Vagina (tissue), 2 donors: ENCODE data around the gene SLC3A2. TPM values are rescaled to one million over a fixed set of nuclear protein-coding genes. Genes with fewer than 3 reads are reported as not detected.

Experiments
- DNase-seq, 2 donors: peaks; one replicate each; pipeline ENCODE4 v3.0.0-alpha.2; 2017; ENCODE audit errors: extremely low spot score in 2 of 2
- H3K27ac ChIP-seq: fragments of 200-600 bp; sonication (generic); one replicate; pipeline ENCODE4 v1.5.1; 2019
- H3K27me3 ChIP-seq: fragments of 200-600 bp; sonication (generic); one replicate; pipeline ENCODE4 v1.5.1; 2019
- H3K36me3 ChIP-seq, 2 donors: fragments of 200-600 bp; sonication (generic); one replicate each; pipeline ENCODE4 v1.5.1; 2017 to 2019
- H3K4me1 ChIP-seq: fragments of 200-600 bp; sonication (generic); one replicate; pipeline ENCODE4 v1.5.1; 2019
- H3K4me3 ChIP-seq, 2 donors: fragments of 200-600 bp; sonication (generic); 1 replicate in 1 of 2; 2 replicates in 1 of 2; pipeline ENCODE4 v1.5.1; 2016 to 2019
- H3K9me3 ChIP-seq: fragments of 200-600 bp; sonication (generic); one replicate; pipeline ENCODE4 v1.5.1; 2019
- CTCF ChIP-seq, 3 experiments: fragments of 450-650 bp in 2 of 3; fragments of 200-600 bp in 1 of 3; sonication (generic) in 1 of 3; IDR thresholded peaks; one replicate each; pipeline ENCODE4 v1.5.1; 2017 to 2019; ENCODE audit warnings: antibody characterized with exemption in 3 of 3, mild to moderate bottlenecking in 2 of 3, moderate library complexity in 2 of 3
- POLR2A ChIP-seq, 2 donors: fragments of 450-650 bp; IDR thresholded peaks; one replicate each; pipeline ENCODE4 v1.6.1; 2017; ENCODE audit warnings: antibody characterized with exemption in 2 of 2, mild to moderate bottlenecking in 2 of 2, moderate library complexity in 2 of 2
- POLR2AphosphoS5 ChIP-seq, 2 donors: sonication (generic); formaldehyde crosslinking; IDR thresholded peaks; one replicate each; pipeline ENCODE4 v1.9.0; 2017; ENCODE audit warnings: antibody characterized with exemption in 2 of 2, mild to moderate bottlenecking in 2 of 2, low read depth in 1 of 2; ENCODE audit not compliant: insufficient read depth in 1 of 2
- intact Hi-C: fragments of 100-400 bp; cut with DNase I; formaldehyde crosslinking; loops from one replicate; pipeline ENCODE4 v1.15.1; 2023
- total RNA-seq: library from RNA; depleted of rRNA; stranded (reverse); fragments of >200 nt; gene quantifications from one replicate; pipeline ENCODE4 v1.2.3, GENCODE V29; 2016

SLC3A2 gene
- total RNA-seq, 1 donor from 2014 or later, result 169 TPM

GRCh38 chr11:62917906-62918502 lies 37.3 kb downstream of the SLC3A2 start:
- TF ChIP-seq POLR2A (IDR thresholded peaks at IDR 0.05) (no peak), CTCF (IDR thresholded peaks at IDR 0.05) (no peak), POLR2AphosphoS5 (IDR thresholded peaks at IDR 0.05; ENCODE audit: insufficient read depth in 1 of 2, low read depth in 1 of 2) (no peak)
- Histone ChIP-seq H3K27me3 (no peaks in the 10 kb centered on the region), H3K36me3 (no peaks in the 10 kb centered on the region), H3K9me3 (no peaks in the 10 kb centered on the region), H3K27ac (no peak overlapping the region), H3K4me1 (peaks cover 13% of the 10 kb centered on the region), H3K4me3 (no peak overlapping the region)
- no peak for DNase-seq
- intact Hi-C loops, result loop anchor here (1.0 kb wide), 1 partner anchor 23 kb away; no protein-coding TSS in a partner anchor

- no peaks in the 10 kb centered on the region for H3K27me3 ChIP-seq
- no peak overlapping the region for H3K27ac ChIP-seq
- peaks cover 19% of the 10 kb centered on the region for H3K4me1 ChIP-seq
- no peak for TF ChIP-seq POLR2A (IDR thresholded peaks at IDR 0.05)
- TF ChIP-seq CTCF (IDR thresholded peaks at IDR 0.05), result no peak
- TF ChIP-seq POLR2AphosphoS5 (IDR thresholded peaks at IDR 0.05; ENCODE audit: insufficient read depth in 1 of 2, low read depth in 1 of 2), result no peak
- no peaks in the 10 kb centered on the region for H3K9me3 ChIP-seq
- no peaks in the 10 kb centered on the region for H3K36me3 ChIP-seq
- H3K4me3 ChIP-seq, result no peak overlapping the region
- intact Hi-C loops, result no loop called here
- no peak for DNase-seq
These were observed 37.8 kb downstream of the SLC3A2 start for GRCh38 chr11:62918531-62918930.

- Histone ChIP-seq H3K27me3 (no peaks in the 10 kb centered on the region), H3K4me1 (peaks cover 24% of the 10 kb centered on the region), H3K4me3 (no peak overlapping the region), H3K9me3 (no peaks in the 10 kb centered on the region), H3K27ac (no peak overlapping the region), H3K36me3 (no peaks in the 10 kb centered on the region)
- intact Hi-C loops, result no loop called here
- TF ChIP-seq POLR2A (IDR thresholded peaks at IDR 0.05), result no peak
- no peak for TF ChIP-seq POLR2AphosphoS5 (IDR thresholded peaks at IDR 0.05; ENCODE audit: insufficient read depth in 1 of 2, low read depth in 1 of 2)
- TF ChIP-seq CTCF (IDR thresholded peaks at IDR 0.05), result no peak
- no peak for DNase-seq
These were observed 38.8 kb downstream of the SLC3A2 start for GRCh38 chr11:62919476-62919875.

- H3K4me1 ChIP-seq, result peaks cover 24% of the 10 kb centered on the region
- TF ChIP-seq POLR2AphosphoS5 (IDR thresholded peaks at IDR 0.05; ENCODE audit: insufficient read depth in 1 of 2, low read depth in 1 of 2) (no peak), POLR2A (IDR thresholded peaks at IDR 0.05) (no peak), CTCF (IDR thresholded peaks at IDR 0.05) (no peak)
- H3K27ac ChIP-seq, result no peak overlapping the region
- no peaks in the 10 kb centered on the region for H3K9me3 ChIP-seq
- H3K36me3 ChIP-seq, result no peaks in the 10 kb centered on the region
- intact Hi-C loops, result no loop called here
- no peaks in the 10 kb centered on the region for H3K27me3 ChIP-seq
- no peak for DNase-seq
- no peak overlapping the region for H3K4me3 ChIP-seq
These were observed 39.4 kb downstream of the SLC3A2 start for GRCh38 chr11:62919898-62920640.

GRCh38 chr11:62921201-62921572 lies 40.5 kb downstream of the SLC3A2 start, which contains the start of gene CHRM1:
CHRM1 (minus strand) TSS chr11:62921363; CDS start chr11:62911100, 10,263 bp downstream.
- Histone ChIP-seq H3K9me3 (no peaks in the 10 kb centered on the region), H3K27ac (no peak within 1 kb of the TSS), H3K4me1 (peaks cover 33% of the 10 kb centered on the region), H3K27me3 (peaks cover 3% of the 10 kb centered on the region), H3K36me3 (no peaks in the 10 kb centered on the region), H3K4me3 (no peak within 1 kb of the TSS)
- DNase-seq, result no peak
- intact Hi-C loops, result no loop called here
- TF ChIP-seq CTCF (IDR thresholded peaks at IDR 0.05) (no peak), POLR2A (IDR thresholded peaks at IDR 0.05) (no peak), POLR2AphosphoS5 (IDR thresholded peaks at IDR 0.05; ENCODE audit: insufficient read depth in 1 of 2, low read depth in 1 of 2) (no peak)
